ENCODE results near the gene CRYBA2. TPM values are rescaled to one million over a fixed set of nuclear protein-coding genes. Genes with fewer than 3 reads are reported as not detected.

The CRYBA2 gene
- total and polyA plus RNA-seq, 9 of the 15 experiments (the other 6 are each of a cell fraction or from before 2014, with no cell fraction given) = 0.11 to 1.8 (median 0.62) TPM; not detected in 5

DNA sequence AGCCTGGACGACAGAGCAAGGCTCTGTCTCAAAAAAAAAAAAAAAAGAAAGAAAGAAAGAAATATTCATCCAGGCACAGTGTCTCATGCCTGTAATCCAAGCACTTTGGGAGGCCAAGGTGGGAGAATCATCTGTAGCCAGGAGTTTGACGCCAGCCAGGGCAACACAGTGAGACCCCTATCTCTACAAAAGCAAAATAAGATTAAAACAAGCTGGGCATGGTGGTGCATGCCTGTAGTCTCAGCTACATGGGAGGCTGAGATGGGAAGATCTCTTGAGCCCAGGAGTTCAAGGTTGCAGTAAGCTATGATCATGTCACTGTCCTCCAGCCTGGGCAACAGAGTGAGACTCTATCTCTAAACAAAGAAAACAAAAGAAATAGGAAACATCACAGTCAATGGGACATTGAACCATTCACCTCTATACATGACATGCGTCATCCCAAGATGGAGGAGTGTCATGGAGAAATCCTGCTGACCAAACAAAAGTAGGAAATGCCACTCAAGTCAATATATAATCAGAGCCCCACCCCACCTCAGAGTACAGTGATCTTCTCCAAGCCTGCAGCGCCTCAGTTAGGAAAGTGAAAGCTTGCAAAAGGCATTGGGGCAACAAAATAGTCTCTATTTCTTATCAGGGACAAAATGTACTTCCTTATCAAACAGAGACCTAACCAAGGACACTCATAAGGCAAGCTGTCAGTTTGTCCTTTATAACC is 18.0 kb downstream of the CRYBA2 start (continued):
- TF ChIP-seq, protein P1, sequence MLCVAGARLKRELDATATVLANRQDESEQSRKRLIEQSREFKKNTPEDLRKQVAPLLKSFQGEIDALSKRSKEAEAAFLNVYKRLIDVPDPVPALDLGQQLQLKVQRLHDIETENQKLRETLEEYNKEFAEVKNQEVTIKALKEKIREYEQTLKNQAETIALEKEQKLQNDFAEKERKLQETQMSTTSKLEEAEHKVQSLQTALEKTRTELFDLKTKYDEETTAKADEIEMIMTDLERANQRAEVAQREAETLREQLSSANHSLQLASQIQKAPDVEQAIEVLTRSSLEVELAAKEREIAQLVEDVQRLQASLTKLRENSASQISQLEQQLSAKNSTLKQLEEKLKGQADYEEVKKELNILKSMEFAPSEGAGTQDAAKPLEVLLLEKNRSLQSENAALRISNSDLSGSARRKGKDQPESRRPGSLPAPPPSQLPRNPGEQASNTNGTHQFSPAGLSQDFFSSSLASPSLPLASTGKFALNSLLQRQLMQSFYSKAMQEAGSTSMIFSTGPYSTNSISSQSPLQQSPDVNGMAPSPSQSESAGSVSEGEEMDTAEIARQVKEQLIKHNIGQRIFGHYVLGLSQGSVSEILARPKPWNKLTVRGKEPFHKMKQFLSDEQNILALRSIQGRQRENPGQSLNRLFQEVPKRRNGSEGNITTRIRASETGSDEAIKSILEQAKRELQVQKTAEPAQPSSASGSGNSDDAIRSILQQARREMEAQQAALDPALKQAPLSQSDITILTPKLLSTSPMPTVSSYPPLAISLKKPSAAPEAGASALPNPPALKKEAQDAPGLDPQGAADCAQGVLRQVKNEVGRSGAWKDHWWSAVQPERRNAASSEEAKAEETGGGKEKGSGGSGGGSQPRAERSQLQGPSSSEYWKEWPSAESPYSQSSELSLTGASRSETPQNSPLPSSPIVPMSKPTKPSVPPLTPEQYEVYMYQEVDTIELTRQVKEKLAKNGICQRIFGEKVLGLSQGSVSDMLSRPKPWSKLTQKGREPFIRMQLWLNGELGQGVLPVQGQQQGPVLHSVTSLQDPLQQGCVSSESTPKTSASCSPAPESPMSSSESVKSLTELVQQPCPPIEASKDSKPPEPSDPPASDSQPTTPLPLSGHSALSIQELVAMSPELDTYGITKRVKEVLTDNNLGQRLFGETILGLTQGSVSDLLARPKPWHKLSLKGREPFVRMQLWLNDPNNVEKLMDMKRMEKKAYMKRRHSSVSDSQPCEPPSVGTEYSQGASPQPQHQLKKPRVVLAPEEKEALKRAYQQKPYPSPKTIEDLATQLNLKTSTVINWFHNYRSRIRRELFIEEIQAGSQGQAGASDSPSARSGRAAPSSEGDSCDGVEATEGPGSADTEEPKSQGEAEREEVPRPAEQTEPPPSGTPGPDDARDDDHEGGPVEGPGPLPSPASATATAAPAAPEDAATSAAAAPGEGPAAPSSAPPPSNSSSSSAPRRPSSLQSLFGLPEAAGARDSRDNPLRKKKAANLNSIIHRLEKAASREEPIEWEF (CRISPR knock-in tag; IDR thresholded peaks at IDR 0.05) = no peak
- TF ChIP-seq, protein P2, sequence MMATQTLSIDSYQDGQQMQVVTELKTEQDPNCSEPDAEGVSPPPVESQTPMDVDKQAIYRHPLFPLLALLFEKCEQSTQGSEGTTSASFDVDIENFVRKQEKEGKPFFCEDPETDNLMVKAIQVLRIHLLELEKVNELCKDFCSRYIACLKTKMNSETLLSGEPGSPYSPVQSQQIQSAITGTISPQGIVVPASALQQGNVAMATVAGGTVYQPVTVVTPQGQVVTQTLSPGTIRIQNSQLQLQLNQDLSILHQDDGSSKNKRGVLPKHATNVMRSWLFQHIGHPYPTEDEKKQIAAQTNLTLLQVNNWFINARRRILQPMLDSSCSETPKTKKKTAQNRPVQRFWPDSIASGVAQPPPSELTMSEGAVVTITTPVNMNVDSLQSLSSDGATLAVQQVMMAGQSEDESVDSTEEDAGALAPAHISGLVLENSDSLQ (IDR thresholded peaks at IDR 0.05) = peak; percentile 63
- TF ChIP-seq, protein P3, sequence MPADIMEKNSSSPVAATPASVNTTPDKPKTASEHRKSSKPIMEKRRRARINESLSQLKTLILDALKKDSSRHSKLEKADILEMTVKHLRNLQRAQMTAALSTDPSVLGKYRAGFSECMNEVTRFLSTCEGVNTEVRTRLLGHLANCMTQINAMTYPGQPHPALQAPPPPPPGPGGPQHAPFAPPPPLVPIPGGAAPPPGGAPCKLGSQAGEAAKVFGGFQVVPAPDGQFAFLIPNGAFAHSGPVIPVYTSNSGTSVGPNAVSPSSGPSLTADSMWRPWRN (IDR thresholded peaks at IDR 0.05; ENCODE audit: low read depth) = no peak
- TF ChIP-seq CXXC5 (CRISPR knock-in tag; IDR thresholded peaks at IDR 0.05) (no peak), ZNF316 (IDR thresholded peaks at IDR 0.05) (peak; percentile 74), SMARCE1 (IDR thresholded peaks at IDR 0.05) (no peak), KLF10 (CRISPR knock-in tag; IDR thresholded peaks at IDR 0.05) (no peak), RAD21 (CRISPR knock-in tag; conservative IDR thresholded peaks at IDR 0.05 in 1 of 2, IDR thresholded peaks at IDR 0.05 in 1 of 2) (peak; percentile 44 to 58), ZNF75A (CRISPR knock-in tag; IDR thresholded peaks at IDR 0.05) (no peak), MAFF (IDR thresholded peaks at IDR 0.05; ENCODE audit: low read length) (peak; percentile 26; the same call in 1 of the 2 replicates), CBX2 (IDR thresholded peaks at IDR 0.05; ENCODE audit: insufficient read depth, low read length, poor library complexity, severe bottlenecking) (no peak), MAFG (tag; conservative IDR thresholded peaks at IDR 0.05) (peak; percentile 92), HSF4 (CRISPR knock-in tag; IDR thresholded peaks at IDR 0.05; ENCODE audit: borderline replicate concordance) (no peak)
- TF ChIP-seq, protein P4, sequence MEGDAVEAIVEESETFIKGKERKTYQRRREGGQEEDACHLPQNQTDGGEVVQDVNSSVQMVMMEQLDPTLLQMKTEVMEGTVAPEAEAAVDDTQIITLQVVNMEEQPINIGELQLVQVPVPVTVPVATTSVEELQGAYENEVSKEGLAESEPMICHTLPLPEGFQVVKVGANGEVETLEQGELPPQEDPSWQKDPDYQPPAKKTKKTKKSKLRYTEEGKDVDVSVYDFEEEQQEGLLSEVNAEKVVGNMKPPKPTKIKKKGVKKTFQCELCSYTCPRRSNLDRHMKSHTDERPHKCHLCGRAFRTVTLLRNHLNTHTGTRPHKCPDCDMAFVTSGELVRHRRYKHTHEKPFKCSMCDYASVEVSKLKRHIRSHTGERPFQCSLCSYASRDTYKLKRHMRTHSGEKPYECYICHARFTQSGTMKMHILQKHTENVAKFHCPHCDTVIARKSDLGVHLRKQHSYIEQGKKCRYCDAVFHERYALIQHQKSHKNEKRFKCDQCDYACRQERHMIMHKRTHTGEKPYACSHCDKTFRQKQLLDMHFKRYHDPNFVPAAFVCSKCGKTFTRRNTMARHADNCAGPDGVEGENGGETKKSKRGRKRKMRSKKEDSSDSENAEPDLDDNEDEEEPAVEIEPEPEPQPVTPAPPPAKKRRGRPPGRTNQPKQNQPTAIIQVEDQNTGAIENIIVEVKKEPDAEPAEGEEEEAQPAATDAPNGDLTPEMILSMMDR (IDR thresholded peaks at IDR 0.05 in 2 of 3, conservative IDR thresholded peaks at IDR 0.05 in 1 of 3; ENCODE audit: insufficient read depth in 2 of 3, low read depth in 1 of 3, low read length in 3 of 3) = peak; percentile 10 to 35 (median 14); a peak in 3 of 6 replicates
- TF ChIP-seq, protein P5, sequence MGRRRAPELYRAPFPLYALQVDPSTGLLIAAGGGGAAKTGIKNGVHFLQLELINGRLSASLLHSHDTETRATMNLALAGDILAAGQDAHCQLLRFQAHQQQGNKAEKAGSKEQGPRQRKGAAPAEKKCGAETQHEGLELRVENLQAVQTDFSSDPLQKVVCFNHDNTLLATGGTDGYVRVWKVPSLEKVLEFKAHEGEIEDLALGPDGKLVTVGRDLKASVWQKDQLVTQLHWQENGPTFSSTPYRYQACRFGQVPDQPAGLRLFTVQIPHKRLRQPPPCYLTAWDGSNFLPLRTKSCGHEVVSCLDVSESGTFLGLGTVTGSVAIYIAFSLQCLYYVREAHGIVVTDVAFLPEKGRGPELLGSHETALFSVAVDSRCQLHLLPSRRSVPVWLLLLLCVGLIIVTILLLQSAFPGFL (CRISPR knock-in tag; IDR thresholded peaks at IDR 0.05) = no peak
- TF ChIP-seq, protein P6, sequence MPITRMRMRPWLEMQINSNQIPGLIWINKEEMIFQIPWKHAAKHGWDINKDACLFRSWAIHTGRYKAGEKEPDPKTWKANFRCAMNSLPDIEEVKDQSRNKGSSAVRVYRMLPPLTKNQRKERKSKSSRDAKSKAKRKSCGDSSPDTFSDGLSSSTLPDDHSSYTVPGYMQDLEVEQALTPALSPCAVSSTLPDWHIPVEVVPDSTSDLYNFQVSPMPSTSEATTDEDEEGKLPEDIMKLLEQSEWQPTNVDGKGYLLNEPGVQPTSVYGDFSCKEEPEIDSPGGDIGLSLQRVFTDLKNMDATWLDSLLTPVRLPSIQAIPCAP (CRISPR knock-in tag; IDR thresholded peaks at IDR 0.05; ENCODE audit: borderline replicate concordance) = no peak

All from K562 (cell line).